ENCODE measurements around the gene TMEM219.
"Not testable (repeated sequence)": the region's sequence is repeated elsewhere in the genome, so short reads cannot be mapped to it uniquely, and the experiment has no call there.

Gene TMEM219

DNA sequence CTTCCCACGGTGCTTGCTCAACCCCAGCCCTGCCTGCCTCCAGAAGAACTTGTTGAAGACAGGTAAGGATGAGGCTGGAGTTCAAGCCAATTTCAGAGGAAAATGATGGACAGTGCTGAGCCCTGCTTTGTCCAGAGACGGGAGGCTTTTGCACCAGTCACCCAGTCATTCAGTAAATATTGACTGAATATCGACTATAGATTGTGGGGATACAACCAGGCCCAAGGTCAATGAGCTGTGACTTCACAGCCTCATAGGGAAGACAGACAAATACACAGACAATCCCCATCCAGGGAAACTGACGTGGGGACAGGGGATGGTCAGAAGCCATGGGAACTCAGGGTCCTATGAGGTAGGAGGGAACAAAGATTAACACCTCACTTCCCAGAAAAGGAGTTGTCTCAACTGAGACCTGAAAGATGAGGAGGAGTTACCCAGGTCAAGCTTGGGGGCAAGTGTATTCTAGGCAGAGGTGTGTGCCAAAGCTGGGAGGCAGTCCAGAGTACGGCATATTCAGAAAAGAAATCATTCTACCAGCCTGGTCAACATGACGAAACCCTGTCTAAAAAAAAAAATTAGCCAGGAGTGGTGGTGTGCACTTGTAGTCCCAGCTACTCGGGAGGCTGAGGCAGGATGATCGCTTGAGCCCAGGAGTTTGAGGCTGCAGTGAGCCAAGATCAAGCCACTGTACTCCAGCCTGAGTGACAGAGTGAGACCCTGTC, 54.8 kb downstream of the TMEM219 start:
- TF ChIP-seq, protein P1, sequence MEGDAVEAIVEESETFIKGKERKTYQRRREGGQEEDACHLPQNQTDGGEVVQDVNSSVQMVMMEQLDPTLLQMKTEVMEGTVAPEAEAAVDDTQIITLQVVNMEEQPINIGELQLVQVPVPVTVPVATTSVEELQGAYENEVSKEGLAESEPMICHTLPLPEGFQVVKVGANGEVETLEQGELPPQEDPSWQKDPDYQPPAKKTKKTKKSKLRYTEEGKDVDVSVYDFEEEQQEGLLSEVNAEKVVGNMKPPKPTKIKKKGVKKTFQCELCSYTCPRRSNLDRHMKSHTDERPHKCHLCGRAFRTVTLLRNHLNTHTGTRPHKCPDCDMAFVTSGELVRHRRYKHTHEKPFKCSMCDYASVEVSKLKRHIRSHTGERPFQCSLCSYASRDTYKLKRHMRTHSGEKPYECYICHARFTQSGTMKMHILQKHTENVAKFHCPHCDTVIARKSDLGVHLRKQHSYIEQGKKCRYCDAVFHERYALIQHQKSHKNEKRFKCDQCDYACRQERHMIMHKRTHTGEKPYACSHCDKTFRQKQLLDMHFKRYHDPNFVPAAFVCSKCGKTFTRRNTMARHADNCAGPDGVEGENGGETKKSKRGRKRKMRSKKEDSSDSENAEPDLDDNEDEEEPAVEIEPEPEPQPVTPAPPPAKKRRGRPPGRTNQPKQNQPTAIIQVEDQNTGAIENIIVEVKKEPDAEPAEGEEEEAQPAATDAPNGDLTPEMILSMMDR (IDR thresholded peaks at IDR 0.05; ENCODE audit: control insufficient read depth, insufficient read depth, low read depth, low read length, missing control alignments) = no peak
- no peak for DNase-seq (ENCODE audit: low read depth)
- H3K4me3 ChIP-seq (ENCODE audit: control insufficient read depth, low read depth, low read length) = no peak overlapping the region

- H3K4me3 ChIP-seq (ENCODE audit: control insufficient read depth, low read depth, low read length) = no peak overlapping the region
- DNase-seq (ENCODE audit: low read depth) = no peak
- TF ChIP-seq, protein P1 (IDR thresholded peaks at IDR 0.05; ENCODE audit: control insufficient read depth, insufficient read depth, low read depth, low read length, missing control alignments) = no peak
Measured at GRCh38 chr16:30017277-30017656, 55.4 kb downstream of the TMEM219 start.

DNA sequence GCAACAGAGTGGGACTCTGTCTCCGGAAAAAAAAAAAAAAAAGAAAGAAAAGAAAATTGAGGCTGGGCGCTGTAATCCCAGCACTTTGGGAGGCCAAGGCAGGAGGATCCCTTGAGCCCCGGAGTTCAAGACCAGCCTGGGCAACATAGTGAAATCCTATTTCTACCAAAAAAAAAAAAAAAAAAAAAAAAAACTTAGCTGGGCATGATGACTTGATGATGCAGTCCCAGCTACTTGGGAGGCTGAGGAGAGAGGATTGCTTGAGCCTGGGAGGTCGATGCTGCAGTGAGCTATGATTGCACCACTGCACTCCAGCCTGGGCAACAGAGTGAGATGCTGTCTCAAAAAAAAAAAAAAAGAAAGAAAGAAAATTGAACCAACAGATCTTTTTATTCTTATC, 56.1 kb downstream of the TMEM219 start:
- H3K4me3 ChIP-seq (ENCODE audit: control insufficient read depth, low read depth, low read length); DNase-seq (ENCODE audit: low read depth): not testable (repeated sequence)

- no peak for DNase-seq (ENCODE audit: low read depth)
Measured at GRCh38 chr16:30018731-30019158, 56.9 kb downstream of the TMEM219 start.

More at GRCh38 chr16:30018731-30019158, 56.9 kb downstream of the TMEM219 start:
- TF ChIP-seq, protein P1 (IDR thresholded peaks at IDR 0.05; ENCODE audit: control insufficient read depth, insufficient read depth, low read depth, low read length, missing control alignments) = no peak
- H3K4me3 ChIP-seq (ENCODE audit: control insufficient read depth, low read depth, low read length) = no peak overlapping the region
